ENCODE data around the gene FOXP2. TPM values are rescaled to one million over a fixed set of nuclear protein-coding genes. Genes with fewer than 3 reads are reported as not detected.

Gene FOXP2
- total RNA-seq = 1 to 10 TPM; 4.0 to 7.4 TPM
- 1 to 10 TPM; 1.2 to 7.4 TPM for polyA plus RNA-seq

GRCh38 chr7:114414156-114415063 is at the start of gene FOXP2:
FOXP2 (plus strand) TSS chr7:114414815; CDS start chr7:114426512, 11,697 bp downstream.
- Histone ChIP-seq H3K4me3 (ENCODE audit: low read depth in 1 of 3, low read length in 3 of 3) (peak within 1 kb of the TSS; percentile 61 to 66 (median 64)), H3K9ac (ENCODE audit: low read depth in 1 of 2, low read length in 2 of 2) (peak within 1 kb of the TSS; percentile 57 to 98), H3K27ac (ENCODE audit: low read depth in 1 of 2, low read length in 2 of 2) (peak within 1 kb of the TSS; percentile 75 to 78), H3K27me3 (ENCODE audit: control insufficient read depth in 4 of 4, insufficient read depth in 4 of 4, low read length in 3 of 4) (no peaks in the 10 kb centered on the region), H3K4me1 (ENCODE audit: control insufficient read depth in 4 of 4, insufficient read depth in 4 of 4, low read length in 3 of 4) (peaks cover 0 to 23% (median 14%) of the 10 kb centered on the region in 4 donors), H3K36me3 (ENCODE audit: control insufficient read depth in 4 of 4, insufficient read depth in 3 of 4, low read depth in 1 of 4, low read length in 3 of 4) (no peaks in the 10 kb centered on the region), H3K9me3 (ENCODE audit: control insufficient read depth in 4 of 4, low read length in 3 of 4) (no peaks in the 10 kb centered on the region)
- 10% methylated on average over 2 of the region's 2 CpGs for WGBS
- no peak for DNase-seq (ENCODE audit: low spot score)
- TF ChIP-seq YY1 (IDR thresholded peaks at IDR 0.05) (peak; percentile 34), TAF1 (conservative IDR thresholded peaks at IDR 0.05) (peak; percentile 5), HNF4A (conservative IDR thresholded peaks at IDR 0.05) (peak; percentile 23 to 42), RXRA (IDR thresholded peaks at IDR 0.05) (peak; percentile 13 to 61), FOXA2 (IDR thresholded peaks at IDR 0.05) (peak; percentile 65), EGR1 (IDR thresholded peaks at IDR 0.05; ENCODE audit: low read depth in 2 of 2) (peak in 1 of 2 donors; percentile 30), ZBTB33 (IDR thresholded peaks at IDR 0.05) (no peak), GABPA (IDR thresholded peaks at IDR 0.05 in 1 of 2, conservative IDR thresholded peaks at IDR 0.05 in 1 of 2) (no peak), MAX (IDR thresholded peaks at IDR 0.05) (no peak), JUND (IDR thresholded peaks at IDR 0.05) (peak in 1 of 2 donors; percentile 14)

- H3K9ac ChIP-seq (ENCODE audit: low read depth in 1 of 2, low read length in 2 of 2) = no peak overlapping the region
- no peaks in the 10 kb centered on the region for H3K4me1 ChIP-seq (ENCODE audit: control insufficient read depth in 4 of 4, insufficient read depth in 4 of 4, low read length in 3 of 4)
- H3K36me3 ChIP-seq (ENCODE audit: control insufficient read depth in 4 of 4, insufficient read depth in 3 of 4, low read depth in 1 of 4, low read length in 3 of 4) = no peaks in the 10 kb centered on the region
- H3K4me3 ChIP-seq (ENCODE audit: low read depth in 1 of 3, low read length in 3 of 3) = no peak overlapping the region
- H3K27me3 ChIP-seq (ENCODE audit: control insufficient read depth in 4 of 4, insufficient read depth in 4 of 4, low read length in 3 of 4) = no peaks in the 10 kb centered on the region
- DNase-seq (ENCODE audit: low spot score) = no peak
- no peak overlapping the region for H3K27ac ChIP-seq (ENCODE audit: low read depth in 1 of 2, low read length in 2 of 2)
- no peak for TF ChIP-seq YY1 (IDR thresholded peaks at IDR 0.05)
- TF ChIP-seq FOXA1 (IDR thresholded peaks at IDR 0.05) = no peak
- TF ChIP-seq FOXA2 (IDR thresholded peaks at IDR 0.05) = no peak
- no peak for TF ChIP-seq JUND (IDR thresholded peaks at IDR 0.05)
- no peak for TF ChIP-seq REST (IDR thresholded peaks at IDR 0.05)
- no peak for TF ChIP-seq HNF4A (conservative IDR thresholded peaks at IDR 0.05)
- no peak for TF ChIP-seq ATF3 (IDR thresholded peaks at IDR 0.05)
- no peak for TF ChIP-seq TAF1 (conservative IDR thresholded peaks at IDR 0.05)
- TF ChIP-seq GABPA (IDR thresholded peaks at IDR 0.05 in 1 of 2, conservative IDR thresholded peaks at IDR 0.05 in 1 of 2) = no peak
- TF ChIP-seq HNF4G (IDR thresholded peaks at IDR 0.05) = no peak
- TF ChIP-seq MAX (IDR thresholded peaks at IDR 0.05) = no peak
- no peak for TF ChIP-seq NR2F2 (IDR thresholded peaks at IDR 0.05)
- TF ChIP-seq CTCF (IDR thresholded peaks at IDR 0.05; ENCODE audit: low read depth, low read length, missing input control) = no peak
- no peak for TF ChIP-seq ZBTB33 (IDR thresholded peaks at IDR 0.05)
- TF ChIP-seq RAD21 (IDR thresholded peaks at IDR 0.05) = no peak
- no peak for TF ChIP-seq SP1 (IDR thresholded peaks at IDR 0.05)
- no peak for TF ChIP-seq EGR1 (IDR thresholded peaks at IDR 0.05; ENCODE audit: low read depth in 2 of 2)
- TF ChIP-seq RXRA (IDR thresholded peaks at IDR 0.05) = no peak
- 75% methylated on average over 2 of the region's 2 CpGs for WGBS
- no peaks in the 10 kb centered on the region for H3K9me3 ChIP-seq (ENCODE audit: control insufficient read depth in 4 of 4, low read length in 3 of 4)
Measured at GRCh38 chr7:114365791-114366190, 48.8 kb upstream of the FOXP2 start.
